HG03135 (cell line): Measurements from ENCODE around the gene HDHD2.
A peak's percentile ranks its signal among the peaks of the same experiment; 100 is the strongest.

Source experiments
- ATAC-seq: cut with Tn5 transposase; IDR thresholded peaks from one replicate; pipeline ENCODE4 v1.9.1; 2021; ENCODE audit warnings: mild to moderate bottlenecking, moderate library complexity; ENCODE audit not compliant: unreplicated experiment

HDHD2 gene

GRCh38 chr18:47149457-47150028 lies 757 bp downstream of the HDHD2 start:
- ATAC-seq: no peak

- no peak for ATAC-seq
Observed at GRCh38 chr18:47146206-47146605, 4.1 kb downstream of the HDHD2 start.

DNA sequence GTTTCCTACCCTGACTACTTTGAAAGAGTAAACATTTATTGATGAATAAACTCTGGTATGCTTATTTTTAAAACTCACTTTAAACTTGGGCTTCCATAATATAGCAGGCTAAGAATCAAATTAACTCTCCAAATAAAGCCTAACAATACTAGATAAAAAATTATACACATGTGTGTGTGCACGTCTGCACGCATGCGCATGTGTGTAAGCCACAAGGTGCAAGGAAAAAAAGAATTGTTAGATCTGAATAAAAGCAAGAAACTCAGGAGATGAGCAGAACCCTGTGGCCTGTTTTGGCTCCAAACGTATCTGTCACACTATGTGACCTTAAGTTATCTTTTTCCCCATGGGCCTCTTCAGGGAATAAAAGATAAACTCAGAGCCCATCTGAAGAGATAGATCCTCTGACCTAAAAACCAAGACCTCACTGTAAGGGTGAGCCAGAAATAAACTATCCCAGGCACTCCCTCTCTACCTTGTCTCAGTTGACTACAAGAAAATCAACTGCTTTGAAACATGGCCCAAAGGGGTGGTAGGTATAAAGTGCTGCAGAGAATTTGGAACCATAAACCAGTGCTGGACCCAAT lies 6.3 kb downstream of the HDHD2 start:
- no peak for ATAC-seq

GRCh38 chr18:47143153-47143552 lies 7.1 kb downstream of the HDHD2 start:
- ATAC-seq: no peak

DNA sequence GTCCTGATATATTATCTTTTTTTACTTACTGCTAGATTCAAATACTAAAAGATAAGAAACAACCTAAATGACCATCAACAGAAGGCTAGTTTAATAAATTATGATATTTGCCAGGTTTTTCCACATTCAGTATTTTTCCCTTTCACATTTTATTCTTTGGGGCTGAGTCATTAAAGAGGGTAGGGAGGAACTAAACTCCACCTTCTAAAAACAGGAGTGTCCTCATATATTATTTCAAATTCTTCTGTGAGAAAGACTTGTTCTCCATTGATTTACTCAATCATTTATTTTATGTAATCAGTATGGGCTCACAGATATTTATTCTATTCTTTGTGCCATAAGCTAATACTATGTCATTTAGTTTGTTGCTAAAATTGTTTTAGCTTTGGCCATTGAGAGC lies 9.0 kb downstream of the HDHD2 start:
- ATAC-seq: no peak

- ATAC-seq: no peak
Observed at GRCh38 chr18:47121146-47121545, 29.2 kb downstream of the HDHD2 start.

DNA sequence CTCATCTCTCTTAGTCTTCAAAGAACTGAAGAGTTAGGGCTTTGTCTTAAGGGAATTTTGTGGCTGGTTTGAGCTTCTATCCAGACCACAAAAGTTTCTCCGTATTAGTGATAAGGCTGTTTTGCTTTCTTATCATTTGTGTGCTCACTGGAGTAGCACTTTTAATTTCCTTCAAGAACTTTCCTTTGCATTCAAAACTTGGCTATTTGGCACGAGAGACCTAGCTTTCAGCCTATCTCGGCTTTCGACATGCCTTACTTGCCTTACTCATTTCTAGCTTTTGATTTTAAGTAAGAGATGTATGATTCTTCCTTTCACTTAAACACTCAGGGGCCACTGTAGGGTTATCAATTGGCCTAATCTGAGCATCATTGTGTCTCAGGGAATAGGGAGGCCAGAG lies 29.9 kb downstream of the HDHD2 start:
- ATAC-seq: peak; percentile 84

- no peak for ATAC-seq
Observed at GRCh38 chr18:47118981-47119380, 31.3 kb downstream of the HDHD2 start.

DNA sequence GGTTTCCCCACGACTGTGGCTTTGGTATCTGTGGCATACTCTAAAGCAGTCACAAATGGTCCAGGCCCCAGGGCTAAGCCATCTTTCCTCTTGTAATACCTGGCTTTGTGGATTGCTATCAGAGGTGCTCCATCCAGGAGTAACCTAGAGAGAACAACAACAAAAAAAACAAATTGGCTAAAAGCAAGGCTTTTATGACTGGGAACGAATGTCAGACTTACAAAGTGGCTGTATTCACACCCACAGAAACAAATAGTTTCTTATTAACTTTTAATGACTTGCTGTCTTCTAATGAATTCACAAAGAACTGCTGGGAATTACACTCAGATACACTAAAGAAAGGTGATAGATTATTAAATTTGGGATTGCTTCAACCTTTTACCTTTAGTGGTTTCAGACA lies 35.1 kb downstream of the HDHD2 start:
- no peak for ATAC-seq

DNA sequence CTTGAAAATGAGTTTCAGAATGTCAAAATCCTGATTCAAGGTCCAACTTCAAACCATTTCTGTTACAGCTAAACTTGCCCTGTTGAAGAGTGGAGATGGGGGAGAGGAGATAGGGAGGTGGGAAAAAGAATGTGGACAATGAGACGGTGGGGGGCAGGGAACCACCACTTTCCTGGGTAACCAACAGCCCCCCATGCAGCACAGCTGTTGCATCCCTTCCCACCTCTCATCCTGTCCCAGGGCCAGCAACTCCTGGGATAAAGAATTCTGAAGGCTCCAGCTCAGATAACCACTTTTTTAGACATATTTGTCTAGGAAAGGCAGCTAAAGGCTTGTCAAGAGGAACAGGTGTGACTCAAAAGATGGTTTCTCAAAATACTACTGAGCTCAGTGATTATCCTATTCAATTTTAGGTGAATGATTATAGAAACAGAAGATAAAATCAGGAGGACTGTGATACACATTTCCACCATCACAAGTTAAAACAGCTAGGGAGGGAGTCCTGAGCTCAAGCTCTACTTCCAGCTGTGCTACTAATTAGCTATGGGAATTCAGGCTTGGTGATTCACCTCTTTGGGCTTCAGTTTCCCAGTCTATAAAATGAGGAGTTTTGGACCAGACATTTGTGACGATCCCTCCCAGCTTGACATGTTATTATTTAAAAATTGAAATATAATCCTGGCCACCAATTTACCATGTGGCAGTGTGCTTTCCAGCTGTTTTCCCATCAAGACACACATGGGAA lies 36.3 kb downstream of the HDHD2 start:
- ATAC-seq: no peak

- no peak for ATAC-seq
Observed at GRCh38 chr18:47110492-47111274, 39.6 kb downstream of the HDHD2 start.

DNA sequence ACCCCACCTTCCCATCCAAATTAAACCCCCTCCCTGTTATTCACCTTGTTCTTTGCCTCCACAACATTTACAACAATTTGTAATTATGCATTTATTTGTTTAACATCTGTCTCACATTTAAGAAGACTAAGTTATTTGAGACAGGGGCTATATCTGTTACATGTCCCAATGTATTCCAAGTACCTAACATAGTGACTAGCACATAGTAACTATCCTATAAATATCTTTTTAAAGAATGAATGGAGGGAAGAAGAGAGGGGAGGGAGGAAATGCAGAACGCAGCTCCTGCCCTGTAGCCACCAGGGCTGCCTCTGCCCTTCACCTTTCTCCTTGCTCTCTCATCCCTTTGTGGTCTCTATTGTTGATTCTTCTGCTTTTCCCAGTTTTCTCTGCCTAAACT lies 40.6 kb downstream of the HDHD2 start:
- no peak for ATAC-seq

- no peak for ATAC-seq
Observed at GRCh38 chr18:47108998-47109405, 41.3 kb downstream of the HDHD2 start.

DNA sequence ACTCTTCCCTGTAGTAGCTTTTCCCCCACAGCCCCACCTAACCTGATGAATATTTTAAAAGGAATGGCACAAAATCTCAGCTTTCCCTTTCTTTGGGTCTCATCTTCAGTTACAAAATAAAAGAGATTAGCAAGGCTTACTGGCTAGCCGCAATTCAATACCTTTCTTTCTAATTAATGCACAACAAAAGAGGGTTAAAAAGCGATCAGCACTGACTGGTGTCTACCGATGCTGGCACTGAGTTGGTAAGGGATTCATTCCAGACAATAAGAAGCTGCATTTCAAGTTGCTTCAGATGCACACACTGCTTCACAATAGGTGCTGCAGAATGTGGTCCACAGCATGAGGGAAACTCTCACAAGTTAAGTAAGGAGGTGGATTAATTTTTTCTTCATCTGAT lies 41.9 kb downstream of the HDHD2 start:
- no peak for ATAC-seq

GRCh38 chr18:47100212-47100831 lies 50.0 kb downstream of the HDHD2 start:
- ATAC-seq: no peak

GRCh38 chr18:47095810-47096209 lies 54.5 kb downstream of the HDHD2 start:
- ATAC-seq: no peak

GRCh38 chr18:47087676-47088075 lies 62.6 kb downstream of the HDHD2 start:
- ATAC-seq: no peak

GRCh38 chr18:47081578-47081977 lies 68.7 kb downstream of the HDHD2 start:
- ATAC-seq: no peak

DNA sequence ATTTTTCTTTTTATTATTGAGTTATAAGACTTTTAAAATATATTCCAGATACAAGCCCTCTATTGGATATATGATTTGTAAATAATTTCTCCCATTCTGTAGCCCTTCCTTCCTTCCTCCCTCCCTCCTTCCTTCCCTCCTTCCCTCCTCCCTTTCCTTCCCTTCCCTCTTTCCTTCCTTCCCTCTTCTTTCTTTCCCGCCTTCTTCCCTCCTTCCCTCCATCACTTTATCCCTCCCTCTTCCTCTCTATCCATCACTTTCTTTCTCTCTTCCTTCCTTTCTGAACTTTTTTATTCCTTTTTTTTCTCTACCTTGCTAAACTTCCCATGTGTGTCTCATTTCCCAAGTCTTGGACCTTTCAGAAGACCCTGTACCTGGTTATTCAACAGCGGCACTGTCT lies 69.4 kb downstream of the HDHD2 start:
- no peak for ATAC-seq

DNA sequence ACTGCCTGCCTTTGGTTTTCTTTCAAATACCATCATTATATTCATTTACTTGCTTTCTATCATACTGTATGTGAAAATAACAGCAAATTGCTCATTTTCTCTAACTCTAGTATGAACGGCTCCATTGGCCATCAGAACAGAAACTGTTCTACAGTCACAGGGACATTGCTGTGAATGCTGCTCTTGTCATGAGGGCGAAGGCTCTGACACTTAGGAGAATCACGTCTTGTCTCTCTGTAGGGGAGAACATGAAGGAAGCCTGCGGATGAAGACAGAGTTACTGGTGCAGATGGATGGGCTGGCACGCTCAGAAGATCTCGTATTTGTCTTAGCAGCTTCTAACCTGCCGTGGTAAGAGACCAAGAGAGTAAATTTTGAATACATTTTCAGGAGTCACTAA lies 73.2 kb downstream of the HDHD2 start:
- ATAC-seq: no peak
